GM12872 (cell line): ENCODE results near the gene AREG.

Source experiments
- TF ChIP-seq, protein P1 (sequence below): IDR thresholded peaks from 3 replicates; pipeline ENCODE4 v1.5.1; 2011; ENCODE audit warnings: low read depth, mild to moderate bottlenecking, low read length, moderate library complexity; ENCODE audit not compliant: insufficient read depth

AREG gene

GRCh38 chr4:74503580-74503979 is 58.6 kb downstream of the AREG start:
- TF ChIP-seq, protein P1, sequence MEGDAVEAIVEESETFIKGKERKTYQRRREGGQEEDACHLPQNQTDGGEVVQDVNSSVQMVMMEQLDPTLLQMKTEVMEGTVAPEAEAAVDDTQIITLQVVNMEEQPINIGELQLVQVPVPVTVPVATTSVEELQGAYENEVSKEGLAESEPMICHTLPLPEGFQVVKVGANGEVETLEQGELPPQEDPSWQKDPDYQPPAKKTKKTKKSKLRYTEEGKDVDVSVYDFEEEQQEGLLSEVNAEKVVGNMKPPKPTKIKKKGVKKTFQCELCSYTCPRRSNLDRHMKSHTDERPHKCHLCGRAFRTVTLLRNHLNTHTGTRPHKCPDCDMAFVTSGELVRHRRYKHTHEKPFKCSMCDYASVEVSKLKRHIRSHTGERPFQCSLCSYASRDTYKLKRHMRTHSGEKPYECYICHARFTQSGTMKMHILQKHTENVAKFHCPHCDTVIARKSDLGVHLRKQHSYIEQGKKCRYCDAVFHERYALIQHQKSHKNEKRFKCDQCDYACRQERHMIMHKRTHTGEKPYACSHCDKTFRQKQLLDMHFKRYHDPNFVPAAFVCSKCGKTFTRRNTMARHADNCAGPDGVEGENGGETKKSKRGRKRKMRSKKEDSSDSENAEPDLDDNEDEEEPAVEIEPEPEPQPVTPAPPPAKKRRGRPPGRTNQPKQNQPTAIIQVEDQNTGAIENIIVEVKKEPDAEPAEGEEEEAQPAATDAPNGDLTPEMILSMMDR = no peak

DNA sequence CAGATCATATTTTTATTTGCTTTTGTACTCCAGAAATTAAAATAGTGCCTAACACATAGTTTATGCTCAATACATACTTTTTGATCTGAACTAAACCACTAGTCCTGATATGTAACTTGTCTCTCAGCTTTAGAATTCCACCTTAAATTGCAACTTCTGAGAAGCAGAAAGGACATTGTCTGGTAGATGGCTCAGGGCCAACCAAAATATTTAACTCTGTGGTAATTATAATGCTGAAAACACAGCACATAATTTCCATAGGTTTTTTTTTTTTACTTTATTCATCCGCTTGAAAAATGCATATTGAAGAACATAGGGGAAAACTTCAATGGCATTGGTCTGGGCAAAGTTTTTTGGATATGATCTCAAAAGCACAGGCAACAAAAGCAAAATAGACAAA is 59.3 kb downstream of the AREG start:
- TF ChIP-seq, protein P1 = no peak
